HG03521 (cell line): Measurements from ENCODE around the gene DYRK3.
A peak's percentile ranks its signal among the peaks of the same experiment; 100 is the strongest.

Source experiments
- ATAC-seq: cut with Tn5 transposase; IDR thresholded peaks from one replicate; pipeline ENCODE4 v1.9.1; 2021; ENCODE audit warnings: mild to moderate bottlenecking, moderate library complexity; ENCODE audit not compliant: unreplicated experiment

The DYRK3 gene

DNA sequence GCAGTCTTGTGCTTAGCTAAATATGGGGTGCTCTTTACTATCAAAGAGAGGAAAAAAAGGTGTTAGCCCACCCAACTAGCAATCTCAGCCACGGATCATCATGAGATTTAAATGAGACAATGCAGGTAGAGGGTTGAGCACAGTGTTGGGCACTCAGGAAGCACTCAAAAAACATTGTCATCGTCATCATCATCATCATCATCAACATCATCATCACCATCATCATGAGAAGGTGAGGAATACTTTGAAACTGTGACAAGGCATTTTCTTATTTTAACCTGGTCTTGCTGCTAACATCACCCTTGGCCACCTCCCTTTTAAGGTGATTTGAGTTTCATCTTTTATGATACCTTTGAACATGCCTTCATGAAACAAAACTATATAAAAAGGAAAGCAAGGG is 46.0 kb downstream of the DYRK3 start:
- no peak for ATAC-seq

- no peak for ATAC-seq
Measured at GRCh38 chr1:206682111-206682510, 46.8 kb downstream of the DYRK3 start.

GRCh38 chr1:206683313-206683712 is 48.0 kb downstream of the DYRK3 start:
- no peak for ATAC-seq

- no peak for ATAC-seq
Measured at GRCh38 chr1:206684003-206684402, 48.7 kb downstream of the DYRK3 start.

DNA sequence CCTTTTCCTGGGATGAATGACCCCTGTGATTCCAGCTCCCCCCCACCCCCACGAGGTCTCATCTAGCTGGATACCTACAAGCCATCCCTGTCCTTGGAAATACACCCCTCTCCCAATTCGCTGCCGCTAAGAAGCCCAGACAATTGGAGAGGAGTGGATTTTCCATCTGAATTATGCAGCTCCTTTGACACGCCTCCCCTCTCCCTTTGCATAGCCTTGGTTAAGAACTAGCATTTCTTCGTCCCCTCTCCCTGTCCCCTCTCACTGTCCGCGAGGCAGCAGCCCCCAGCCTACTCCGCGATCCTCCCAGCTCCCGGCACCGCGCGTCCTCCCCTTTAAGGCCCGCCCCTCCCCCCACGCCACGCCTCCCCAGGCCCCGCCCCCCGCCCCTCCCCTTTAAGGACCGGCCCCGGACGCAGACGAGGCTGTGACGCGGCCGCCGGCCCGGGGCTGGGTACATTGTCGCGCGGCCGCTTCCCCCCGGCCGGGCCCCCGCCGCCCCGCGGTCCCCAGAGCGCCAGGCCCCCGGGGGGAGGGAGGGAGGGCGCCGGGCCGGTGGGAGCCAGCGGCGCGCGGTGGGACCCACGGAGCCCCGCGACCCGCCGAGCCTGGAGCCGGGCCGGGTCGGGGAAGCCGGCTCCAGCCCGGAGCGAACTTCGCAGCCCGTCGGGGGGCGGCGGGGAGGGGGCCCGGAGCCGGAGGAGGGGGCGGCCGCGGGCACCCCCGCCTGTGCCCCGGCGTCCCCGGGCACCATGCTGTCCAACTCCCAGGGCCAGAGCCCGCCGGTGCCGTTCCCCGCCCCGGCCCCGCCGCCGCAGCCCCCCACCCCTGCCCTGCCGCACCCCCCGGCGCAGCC is 49.4 kb downstream of the DYRK3 start, which contains the start of gene MAPKAPK2:
Gene MAPKAPK2, plus strand, starts transcription at position 428 of the 856 bp plus-strand sequence. Its CDS starts 325 bp downstream, at position 753.
- peak; percentile 56 for ATAC-seq

DNA sequence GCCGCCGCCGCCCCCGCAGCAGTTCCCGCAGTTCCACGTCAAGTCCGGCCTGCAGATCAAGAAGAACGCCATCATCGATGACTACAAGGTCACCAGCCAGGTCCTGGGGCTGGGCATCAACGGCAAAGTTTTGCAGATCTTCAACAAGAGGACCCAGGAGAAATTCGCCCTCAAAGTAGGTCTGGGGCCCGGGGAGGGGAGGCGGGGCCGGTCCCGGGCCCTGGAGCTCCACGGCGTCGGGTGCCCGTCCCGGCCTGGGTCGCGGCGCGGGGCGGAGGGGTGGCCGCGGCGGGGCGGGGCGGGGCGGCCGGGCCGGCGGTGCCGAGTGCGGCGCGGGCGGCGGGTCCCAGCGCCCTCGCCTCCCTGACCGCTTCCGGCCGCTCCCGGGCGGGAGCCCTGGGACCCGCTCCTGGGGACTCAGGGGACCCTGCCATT is 50.0 kb downstream of the DYRK3 start:
- ATAC-seq, result peak; percentile 30

- peak; percentile 28 for ATAC-seq
Measured at GRCh38 chr1:206685769-206686477, 50.6 kb downstream of the DYRK3 start.

GRCh38 chr1:206686478-206687249 is 51.3 kb downstream of the DYRK3 start:
- ATAC-seq, result no peak

GRCh38 chr1:206687251-206687914 is 52.0 kb downstream of the DYRK3 start:
- no peak for ATAC-seq

DNA sequence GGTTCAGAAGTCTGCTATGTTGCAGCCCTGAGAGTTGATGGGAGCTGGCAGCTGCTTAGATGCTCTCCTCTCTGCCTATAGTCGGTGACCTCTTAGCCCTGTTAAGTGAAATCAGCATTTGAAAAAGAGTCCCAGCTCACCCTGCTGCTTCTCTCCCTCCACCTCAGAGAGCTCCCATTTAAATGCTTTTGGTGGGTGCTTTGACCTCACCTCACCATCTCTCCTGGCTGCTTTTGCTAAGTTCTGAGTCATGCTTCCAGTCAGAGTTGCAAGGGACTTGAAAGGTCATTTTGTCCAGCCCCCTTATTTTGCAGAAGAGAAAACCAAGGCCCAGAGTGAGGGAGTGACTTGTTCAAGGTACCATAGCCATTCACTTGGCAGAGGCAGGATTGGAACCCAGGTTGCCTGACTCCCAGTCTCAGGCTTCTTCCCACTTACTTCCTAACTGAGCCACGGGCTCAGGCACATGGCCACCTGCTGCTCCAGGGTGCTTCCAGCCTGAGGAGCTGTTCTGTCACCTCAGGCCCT is 52.6 kb downstream of the DYRK3 start:
- no peak for ATAC-seq

DNA sequence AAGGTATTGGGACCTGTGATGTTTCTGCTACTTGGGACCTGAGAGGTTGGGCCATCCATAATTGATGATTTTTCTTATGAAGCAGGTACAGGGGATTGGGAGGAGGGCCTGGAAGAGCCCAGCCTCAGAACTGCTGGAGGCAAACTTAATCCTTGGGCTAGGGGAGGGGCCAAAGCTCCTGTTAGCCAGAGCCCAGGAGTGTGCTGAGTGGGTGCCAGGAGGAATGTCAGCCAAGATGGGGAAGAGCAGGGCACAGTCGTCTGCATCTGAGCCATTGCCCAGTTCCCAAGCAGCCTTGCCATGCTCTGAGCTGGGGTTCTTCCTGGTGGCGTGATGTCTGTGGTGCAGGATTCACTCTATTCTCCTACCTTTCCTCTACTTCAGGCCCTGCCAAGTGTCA is 55.2 kb downstream of the DYRK3 start:
- ATAC-seq, result no peak

- ATAC-seq, result no peak
Measured at GRCh38 chr1:206691604-206692003, 56.3 kb downstream of the DYRK3 start.

DNA sequence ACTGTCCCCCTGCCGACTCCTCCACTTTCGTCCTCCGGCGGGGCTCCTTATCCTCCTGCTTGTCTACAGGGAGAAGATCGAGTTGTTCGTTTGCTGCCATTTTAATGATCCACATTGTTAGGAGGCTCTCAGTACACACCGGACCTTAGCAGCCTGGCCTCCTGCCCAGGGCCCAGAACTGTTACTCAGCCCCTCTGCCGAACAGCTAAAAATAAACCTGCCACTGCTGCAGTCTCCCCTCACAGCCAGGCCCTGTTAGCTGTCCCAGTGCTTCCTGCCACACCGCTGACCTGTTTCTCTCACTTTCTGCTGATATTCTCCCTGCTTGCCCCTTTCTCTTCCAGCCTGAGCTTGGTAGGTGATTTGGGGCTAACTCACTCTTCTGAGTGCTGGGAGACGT is 57.7 kb downstream of the DYRK3 start:
- no peak for ATAC-seq

GRCh38 chr1:206693592-206693991 is 58.3 kb downstream of the DYRK3 start:
- no peak for ATAC-seq

DNA sequence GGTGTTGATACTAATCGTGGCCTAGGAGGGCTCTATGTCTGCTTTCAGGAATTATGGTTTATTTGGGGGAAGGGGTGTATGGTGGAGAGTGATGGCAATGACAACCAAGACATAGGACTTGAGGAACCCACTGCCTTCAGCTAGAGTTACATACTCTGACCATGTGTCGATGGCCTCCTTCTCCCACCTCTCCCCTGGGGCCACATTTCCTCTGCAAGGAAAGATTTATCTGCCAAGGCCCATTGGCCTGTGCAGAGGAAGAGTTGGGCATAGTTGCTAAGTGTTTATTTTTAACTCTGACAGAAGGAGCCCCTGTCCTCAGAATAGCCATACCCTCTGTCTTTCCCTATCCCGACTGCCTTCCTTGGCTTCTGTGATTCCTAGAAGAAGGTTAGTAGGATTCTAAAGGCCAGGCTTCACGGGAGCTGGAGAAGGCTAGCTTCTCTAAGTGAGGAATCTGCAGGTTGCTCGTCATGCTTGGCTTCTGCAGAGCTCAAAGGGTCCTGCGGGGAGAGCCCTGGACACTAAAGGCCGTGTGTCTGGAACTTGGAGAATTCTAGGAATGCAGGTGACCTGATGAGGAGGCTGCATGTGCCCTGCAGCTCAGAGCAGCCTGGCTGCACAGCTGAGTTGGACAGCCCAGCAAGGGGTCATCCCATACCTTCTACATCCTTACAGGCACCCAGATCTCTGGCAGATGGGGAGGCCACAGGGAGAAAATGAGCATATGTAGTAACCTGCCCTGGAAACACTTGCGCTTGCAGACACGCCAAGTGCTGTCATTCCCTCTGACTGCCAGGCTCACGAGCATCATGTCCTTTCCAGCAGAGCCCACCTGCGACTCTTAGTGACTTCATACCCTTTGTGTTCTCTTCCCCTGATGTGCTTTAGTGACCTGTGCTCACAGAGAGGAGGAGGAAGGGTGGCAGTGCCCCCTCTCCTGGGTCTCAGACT is 59.1 kb downstream of the DYRK3 start:
- no peak for ATAC-seq

DNA sequence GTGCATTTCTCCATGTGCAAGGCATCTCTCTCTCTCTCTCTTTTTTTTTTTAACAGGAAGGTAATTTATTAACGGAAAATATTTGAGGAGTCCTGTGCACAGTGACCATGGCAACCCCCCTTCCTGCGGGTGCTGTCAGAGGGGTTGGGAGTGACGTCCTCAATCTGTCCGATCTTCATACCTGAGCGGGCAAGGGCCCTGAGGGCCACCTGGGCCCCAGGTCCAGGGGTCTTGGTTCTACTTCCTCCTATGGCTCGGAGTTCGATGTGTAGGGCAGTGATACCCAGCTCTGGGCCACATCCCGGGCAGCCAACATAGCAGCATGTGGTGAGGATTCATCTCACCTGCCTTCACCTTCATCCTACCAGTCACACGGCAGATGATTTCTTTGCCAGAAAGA is 60.4 kb downstream of the DYRK3 start:
- ATAC-seq, result no peak

DNA sequence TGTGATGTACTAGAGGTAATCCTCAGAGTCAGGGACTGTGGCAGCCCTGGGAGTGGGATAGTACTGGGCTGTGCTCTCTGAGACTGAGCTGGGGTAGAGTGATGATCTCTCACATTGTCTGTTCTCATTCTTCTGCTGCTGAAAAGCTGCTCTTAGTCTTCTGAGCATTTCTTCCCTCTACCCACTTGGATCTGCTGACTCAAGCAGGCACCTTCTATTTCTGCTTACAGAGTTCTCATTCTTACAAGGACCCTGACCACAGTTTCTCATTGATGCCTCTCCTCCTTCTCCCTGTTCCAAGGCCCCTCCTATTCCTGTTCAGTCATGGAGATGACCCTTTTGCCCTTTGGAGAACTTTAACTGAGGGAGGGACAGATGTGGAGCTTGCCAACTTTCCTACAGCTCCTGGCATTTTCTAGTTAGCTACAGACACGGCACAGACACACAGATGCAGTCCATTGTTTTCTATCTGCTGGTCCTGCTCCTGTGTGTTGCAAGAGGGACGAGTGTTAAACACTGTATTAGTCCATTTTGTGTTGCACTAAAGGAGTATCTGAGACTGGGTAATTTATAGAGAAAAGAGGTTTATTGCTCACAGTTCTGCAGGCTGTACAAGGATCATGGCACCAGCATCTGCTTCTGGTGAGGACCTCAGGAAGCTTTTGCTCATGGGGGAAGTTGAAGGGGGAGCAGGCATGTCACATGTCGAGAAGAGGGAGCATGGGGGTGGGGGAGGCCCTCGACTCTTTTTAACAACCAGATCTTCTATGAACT is 61.7 kb downstream of the DYRK3 start:
- no peak for ATAC-seq

DNA sequence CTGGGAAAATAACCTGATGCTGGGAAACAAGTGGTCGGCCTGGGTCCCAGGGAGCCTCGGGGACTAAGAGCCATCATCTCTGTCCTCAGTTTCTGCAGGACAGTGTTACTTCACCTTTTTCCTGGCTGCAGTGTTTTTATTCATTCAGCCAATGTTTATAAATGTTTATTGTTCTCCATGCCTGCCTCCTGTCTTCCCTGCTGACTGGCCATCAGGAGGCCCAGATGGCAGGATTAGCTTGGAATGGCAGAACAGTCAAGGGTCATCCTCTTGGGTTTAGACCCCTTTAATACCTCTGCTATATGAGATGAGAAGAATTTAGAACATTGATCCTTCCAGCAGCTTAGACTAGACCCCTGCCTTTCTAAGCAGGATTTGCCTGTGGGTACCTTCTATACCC is 62.7 kb downstream of the DYRK3 start:
- no peak for ATAC-seq
